B cell (primary cell): ENCODE measurements around the gene FUCA2. TPM values are rescaled to one million over a fixed set of nuclear protein-coding genes. Genes with fewer than 3 reads are reported as not detected.

ENCODE experiments used
- ATAC-seq: fragments of 200-7000 bp; cut with Tn5 transposase; one replicate; pipeline ENCODE4 v1.10.0; 2021; ENCODE audit warnings: low read depth, mild to moderate bottlenecking, moderate number of reproducible peaks, moderate library complexity
- CTCF ChIA-PET: fragments of 350-600 bp; sonication (Branson Sonifier 250); formaldehyde crosslinking; loops from one replicate; lab custom pipeline; 2021; ENCODE audit warnings: antibody characterized with exemption, inconsistent platforms; lab: Charles Lee
- POLR2A ChIA-PET: fragments of 350-600 bp; sonication (Branson Sonifier 250); formaldehyde crosslinking; loops from one replicate; lab custom pipeline; 2021; ENCODE audit warnings: antibody characterized with exemption; lab: Charles Lee
- DNase-seq: peaks from one replicate; pipeline ENCODE4 v3.0.0; 2013
- H2AFZ ChIP-seq: 2 replicates; pipeline ENCODE4 v1.6.1; 2012; ENCODE audit warnings: mild to moderate bottlenecking, low read depth, low read length; ENCODE audit not compliant: insufficient read depth, poor library complexity, severe bottlenecking
- H3K27ac ChIP-seq, 2 donors: 1 replicate in 1 of 2; 2 replicates in 1 of 2; pipeline ENCODE4 v1.5.1; 2012 to 2013; ENCODE audit warnings: low read length in 2 of 2, mild to moderate bottlenecking in 2 of 2, moderate library complexity in 1 of 2
- H3K27me3 ChIP-seq, 4 experiments: fragments of 200-600 bp in 1 of 4; sonication (generic) in 1 of 4; replicated peaks in 1 of 4; 1 replicate in 2 of 4; 2 replicates in 2 of 4; pipeline versions ENCODE4 v1.6.1 to v1.7.0; 2013 to 2016; ENCODE audit warnings: low read length in 3 of 4, mild to moderate bottlenecking in 2 of 4, mixed read lengths in 1 of 4, moderate library complexity in 1 of 4; ENCODE audit not compliant: insufficient read depth in 4 of 4, control insufficient read depth in 3 of 4; ENCODE audit errors: control extremely low read depth in 1 of 4
- H3K36me3 ChIP-seq, 2 experiments: replicated peaks in 1 of 2; 1 replicate in 1 of 2; 2 replicates in 1 of 2; pipeline versions ENCODE4 v1.6.1 to v1.7.1; 2013; ENCODE audit warnings: low read length in 1 of 2; ENCODE audit not compliant: insufficient read depth in 2 of 2, control insufficient read depth in 1 of 2; ENCODE audit errors: control extremely low read depth in 1 of 2, extremely low read depth in 1 of 2
- H3K4me1 ChIP-seq, 2 donors: fragments of 200-600 bp in 1 of 2; sonication (generic) in 1 of 2; 1 replicate in 1 of 2; 2 replicates in 1 of 2; pipeline versions ENCODE4 v1.5.1 to v1.6.1; 2013 to 2017; ENCODE audit warnings: low read length in 2 of 2; ENCODE audit not compliant: control insufficient read depth in 2 of 2, insufficient read depth in 2 of 2
- H3K4me2 ChIP-seq: replicated peaks from 2 replicates; pipeline ENCODE3; 2012; ENCODE audit warnings: mild to moderate bottlenecking, low read depth, low read length; ENCODE audit not compliant: poor library complexity, severe bottlenecking
- H3K4me3 ChIP-seq, 5 experiments: fragments of 200-600 bp in 1 of 5; sonication (generic) in 1 of 5; 1 replicate in 3 of 5; 2 replicates in 2 of 5; pipeline versions ENCODE4 v1.5.1 to v1.7.0; 2011 to 2016; ENCODE audit warnings: low read length in 4 of 5, mild to moderate bottlenecking in 4 of 5, low read depth in 2 of 5, control low read depth in 1 of 5, moderate library complexity in 1 of 5; ENCODE audit not compliant: insufficient read depth in 1 of 5; ENCODE audit errors: control extremely low read depth in 1 of 5, extremely low read depth in 1 of 5
- H3K79me2 ChIP-seq: fragments of 200-600 bp; sonication (generic); one replicate; pipeline ENCODE4 v1.6.0; 2016; ENCODE audit warnings: low read length; ENCODE audit not compliant: control insufficient read depth, insufficient read depth
- H3K9ac ChIP-seq: fragments of 200-600 bp; sonication (generic); 2 replicates; pipeline ENCODE4 v1.6.1; 2017; ENCODE audit warnings: mild to moderate bottlenecking, low read length, moderate library complexity
- H3K9me3 ChIP-seq, 3 donors: one replicate each; pipeline versions ENCODE4 v1.6.1 to v1.7.1; 2013; ENCODE audit warnings: low read length in 2 of 3; ENCODE audit not compliant: control insufficient read depth in 2 of 3, insufficient read depth in 1 of 3; ENCODE audit errors: control extremely low read depth in 1 of 3
- H4K20me1 ChIP-seq: 2 replicates; pipeline ENCODE4 v1.6.0; 2012; ENCODE audit warnings: mild to moderate bottlenecking, low read length; ENCODE audit not compliant: insufficient read depth, control insufficient read depth, poor library complexity, severe bottlenecking
- H3K27ac Mint-ChIP-seq: one replicate; pipeline ENCODE4 v1.8.0; 2021; ENCODE audit warnings: mixed read lengths
- H3K27me3 Mint-ChIP-seq: one replicate; pipeline ENCODE4 v1.8.0; 2021; ENCODE audit warnings: mixed read lengths
- H3K4me1 Mint-ChIP-seq: one replicate; pipeline ENCODE4 v1.8.0; 2021; ENCODE audit warnings: mixed read lengths
- H3K4me3 Mint-ChIP-seq: one replicate; pipeline ENCODE4 v1.8.0; 2021; ENCODE audit warnings: mixed read lengths
- H3K9me3 Mint-ChIP-seq: one replicate; pipeline ENCODE4 v1.8.0; 2022; ENCODE audit warnings: mixed read lengths; ENCODE audit not compliant: insufficient read depth
- EZH2 ChIP-seq: IDR thresholded peaks from 2 replicates; pipeline ENCODE4 v1.6.1; 2012; ENCODE audit warnings: borderline replicate concordance, low read depth, mild to moderate bottlenecking, moderate library complexity, low read length; ENCODE audit not compliant: insufficient read depth, poor library complexity, severe bottlenecking
- WGBS: methylation state at CpG from one replicate; pipeline ENCODE4 v1.1.5; 2013; ENCODE audit warnings: missing lambda C conversion rate; ENCODE audit not compliant: insufficient coverage; 5-methylcytosine and 5-hydroxymethylcytosine counted together
- intact Hi-C: fragments of 100-400 bp; cut with micrococcal nuclease; formaldehyde crosslinking; loops from one replicate; pipeline ENCODE4 v1.10.0; 2022
- polyA plus RNA-seq: library from polyadenylated mRNA; depleted of rRNA; stranded (reverse); fragments of >200 nt; gene quantifications from 2 replicates; pipeline ENCODE4 v1.2.3, GENCODE V29; 2012
- total RNA-seq, 2 donors: library from RNA; stranded (reverse); fragments of 120-200 nt in 1 of 2; gene quantifications; 1 replicate in 1 of 2; 2 replicates in 1 of 2; pipeline versions ENCODE4 v1.2.3 to v1.2.4, GENCODE V29; 2013 to 2022
- TF ChIP-seq, protein P1 (sequence below): fragments of 200-600 bp; IDR thresholded peaks from one replicate; pipeline ENCODE4 v1.8.0; 2022; ENCODE audit warnings: antibody characterized with exemption, mild to moderate bottlenecking

The FUCA2 gene
- total and polyA plus RNA-seq, 2 donors (not counting 1 experiment from before 2014, with no cell fraction given): 3.6 to 8.3 TPM

DNA sequence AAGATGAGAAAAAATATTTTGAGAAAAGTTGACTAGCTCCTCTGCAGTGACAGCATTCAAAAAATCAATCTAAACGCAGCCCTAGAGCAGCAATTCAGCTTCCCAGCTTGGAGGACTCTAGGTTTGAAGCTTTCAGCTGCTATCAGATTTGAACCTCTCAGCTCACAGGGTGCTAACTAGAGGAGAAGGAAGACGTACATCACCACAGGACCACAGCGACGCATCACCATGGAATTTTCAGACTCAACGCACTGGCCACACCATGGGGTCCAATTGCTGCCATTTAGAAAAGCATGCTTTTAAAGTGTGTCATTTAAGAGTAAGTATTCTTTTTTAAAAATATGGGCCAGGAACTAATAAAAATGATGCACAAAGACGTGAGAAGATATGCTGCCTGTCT, 45.0 kb upstream of the FUCA2 start:
- Histone ChIP-seq H2AFZ (no peak overlapping the region), H3K4me2 (no peak overlapping the region), H3K27me3 (no peaks in the 10 kb centered on the region), H4K20me1 (no peaks in the 10 kb centered on the region), H3K79me2 (no peaks in the 10 kb centered on the region), H3K27ac (no peak overlapping the region), H3K4me3 (no peak overlapping the region), H3K9me3 (no peaks in the 10 kb centered on the region), H3K4me1 (no peaks in the 10 kb centered on the region), H3K36me3 (no peaks in the 10 kb centered on the region), H3K9ac (no peak overlapping the region)
- TF ChIP-seq, protein P1, sequence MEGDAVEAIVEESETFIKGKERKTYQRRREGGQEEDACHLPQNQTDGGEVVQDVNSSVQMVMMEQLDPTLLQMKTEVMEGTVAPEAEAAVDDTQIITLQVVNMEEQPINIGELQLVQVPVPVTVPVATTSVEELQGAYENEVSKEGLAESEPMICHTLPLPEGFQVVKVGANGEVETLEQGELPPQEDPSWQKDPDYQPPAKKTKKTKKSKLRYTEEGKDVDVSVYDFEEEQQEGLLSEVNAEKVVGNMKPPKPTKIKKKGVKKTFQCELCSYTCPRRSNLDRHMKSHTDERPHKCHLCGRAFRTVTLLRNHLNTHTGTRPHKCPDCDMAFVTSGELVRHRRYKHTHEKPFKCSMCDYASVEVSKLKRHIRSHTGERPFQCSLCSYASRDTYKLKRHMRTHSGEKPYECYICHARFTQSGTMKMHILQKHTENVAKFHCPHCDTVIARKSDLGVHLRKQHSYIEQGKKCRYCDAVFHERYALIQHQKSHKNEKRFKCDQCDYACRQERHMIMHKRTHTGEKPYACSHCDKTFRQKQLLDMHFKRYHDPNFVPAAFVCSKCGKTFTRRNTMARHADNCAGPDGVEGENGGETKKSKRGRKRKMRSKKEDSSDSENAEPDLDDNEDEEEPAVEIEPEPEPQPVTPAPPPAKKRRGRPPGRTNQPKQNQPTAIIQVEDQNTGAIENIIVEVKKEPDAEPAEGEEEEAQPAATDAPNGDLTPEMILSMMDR: no peak
- no peak for TF ChIP-seq EZH2
- ChIA-PET CTCF (interaction anchor here (2.0 kb wide), 1 partner anchor 17 kb away, joined by 4 read pairs; no protein-coding TSS in a partner anchor), POLR2A (no interaction called here)
- no peak for ATAC-seq
- WGBS: 96% methylated on average over 5 of the region's 6 CpGs
- H3K4me1 Mint-ChIP-seq: peaks cover 7% of the 10 kb centered on the region
- H3K9me3 Mint-ChIP-seq: no peaks in the 10 kb centered on the region
- DNase-seq: no peak
- H3K27ac Mint-ChIP-seq: no peak overlapping the region
- no peaks in the 10 kb centered on the region for H3K27me3 Mint-ChIP-seq
- H3K4me3 Mint-ChIP-seq: no peak overlapping the region
- intact Hi-C loops: no loop called here

DNA sequence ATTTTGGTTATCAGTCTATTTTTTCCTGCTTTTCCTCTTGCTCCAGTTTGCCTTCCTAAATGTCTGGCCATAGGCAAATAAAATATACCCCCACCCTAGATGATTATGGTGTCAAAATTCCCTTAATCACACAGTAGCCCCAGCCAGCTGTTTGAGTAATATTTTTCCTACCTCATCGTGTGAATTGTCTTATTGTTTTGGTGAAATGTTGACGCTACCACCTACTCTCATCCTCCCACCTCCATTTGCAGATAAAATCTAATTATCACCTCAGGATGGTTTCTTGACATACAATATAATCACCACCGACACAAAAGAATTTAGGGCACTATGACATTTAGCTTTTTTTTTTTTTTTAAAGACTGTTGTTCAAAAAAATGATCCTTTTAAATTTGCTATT, 44.1 kb upstream of the FUCA2 start:
- no peak overlapping the region for H3K27ac Mint-ChIP-seq
- no peaks in the 10 kb centered on the region for H3K4me1 ChIP-seq
- ATAC-seq (no peak), DNase-seq (no peak)
- H3K4me3 Mint-ChIP-seq: no peak overlapping the region
- no CpG with 5 or more reads among the region's 3 CpGs for WGBS
- H4K20me1 ChIP-seq: no peaks in the 10 kb centered on the region
- H3K36me3 ChIP-seq: no peaks in the 10 kb centered on the region
- no peaks in the 10 kb centered on the region for H3K27me3 ChIP-seq
- no peak overlapping the region for H3K9ac ChIP-seq
- no peak overlapping the region for H3K4me3 ChIP-seq
- H3K9me3 ChIP-seq: no peaks in the 10 kb centered on the region
- no peak overlapping the region for H3K27ac ChIP-seq
- intact Hi-C loops: no loop called here
- POLR2A ChIA-PET: no interaction called here
- peaks cover 7% of the 10 kb centered on the region for H3K4me1 Mint-ChIP-seq
- CTCF ChIA-PET: interaction anchor here (2.0 kb wide), 1 partner anchor 18 kb away, joined by 4 read pairs; no protein-coding TSS in a partner anchor
- no peak for TF ChIP-seq EZH2
- TF ChIP-seq, protein P1: no peak
- no peaks in the 10 kb centered on the region for H3K9me3 Mint-ChIP-seq
- H3K79me2 ChIP-seq: no peaks in the 10 kb centered on the region
- H3K4me2 ChIP-seq: no peak overlapping the region
- no peaks in the 10 kb centered on the region for H3K27me3 Mint-ChIP-seq
- H2AFZ ChIP-seq: no peak overlapping the region
